NCI-H187 (cell line): ENCODE measurements around the gene FGD4.
"Not testable (repeated sequence)": the region's sequence is repeated elsewhere in the genome, so short reads cannot be mapped to it uniquely, and the experiment has no call there.

Source experiments
- DNase-seq, 2 experiments: peaks; one replicate each; lab custom pipeline; 2025; lab: John Stamatoyannopoulos, UW

FGD4 gene

GRCh38 chr12:32494656-32495055 lies 95.3 kb downstream of the FGD4 start:
- DNase-seq: no peak

GRCh38 chr12:32496946-32497345 lies 97.6 kb downstream of the FGD4 start:
- DNase-seq: no peak

- no peak for DNase-seq
Measured at GRCh38 chr12:32497864-32498263, 98.5 kb downstream of the FGD4 start.

GRCh38 chr12:32499048-32499447 lies 99.7 kb downstream of the FGD4 start:
- DNase-seq: peak; percentile 34 to 54

DNA sequence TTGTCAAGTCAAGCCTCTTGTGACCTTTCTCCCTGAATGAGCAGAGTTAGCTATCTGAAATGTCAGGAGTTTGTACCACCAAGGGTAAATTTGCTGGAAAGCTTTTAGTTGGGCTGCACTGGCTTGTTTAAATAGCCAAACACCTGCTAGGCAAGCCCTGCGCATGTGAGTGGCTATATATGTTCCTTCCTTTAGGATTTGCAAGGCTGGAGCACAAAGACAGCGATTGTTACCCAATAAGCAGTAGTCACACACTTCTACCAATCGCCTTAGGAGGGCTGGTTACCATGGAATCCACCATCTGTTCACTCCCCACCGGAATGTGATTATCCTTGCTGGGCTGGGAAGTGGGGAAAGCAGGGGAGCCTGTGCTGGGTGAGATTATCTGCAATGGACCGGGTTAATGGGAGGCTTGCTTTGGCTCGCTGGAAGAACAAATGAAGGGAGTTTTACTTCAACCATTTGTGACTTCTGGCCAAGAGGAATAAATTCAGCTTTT lies 102.5 kb downstream of the FGD4 start:
- DNase-seq: peak; percentile 70 to 84

- no peak for DNase-seq
Measured at GRCh38 chr12:32502693-32503502, 103.5 kb downstream of the FGD4 start.

GRCh38 chr12:32503730-32504129 lies 104.4 kb downstream of the FGD4 start:
- no peak for DNase-seq

DNA sequence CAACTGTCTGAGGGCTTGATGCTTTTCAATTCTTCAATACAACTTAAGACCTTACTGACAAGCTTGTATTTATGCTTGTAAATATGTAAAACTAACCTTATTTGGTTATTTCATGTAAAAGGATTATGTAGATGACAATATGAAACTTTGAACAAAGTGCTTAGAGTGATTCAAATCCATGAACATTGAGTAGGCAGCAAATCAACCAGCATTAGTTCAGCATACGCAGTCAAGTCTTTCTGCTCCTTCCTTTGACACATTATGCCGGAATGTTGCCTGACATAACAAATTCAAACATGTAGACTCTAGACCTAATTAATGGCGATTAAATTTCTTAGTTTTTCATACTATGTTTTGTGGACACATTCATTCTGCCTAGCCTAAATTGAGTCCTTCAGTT lies 105.2 kb downstream of the FGD4 start:
- DNase-seq: no peak

DNA sequence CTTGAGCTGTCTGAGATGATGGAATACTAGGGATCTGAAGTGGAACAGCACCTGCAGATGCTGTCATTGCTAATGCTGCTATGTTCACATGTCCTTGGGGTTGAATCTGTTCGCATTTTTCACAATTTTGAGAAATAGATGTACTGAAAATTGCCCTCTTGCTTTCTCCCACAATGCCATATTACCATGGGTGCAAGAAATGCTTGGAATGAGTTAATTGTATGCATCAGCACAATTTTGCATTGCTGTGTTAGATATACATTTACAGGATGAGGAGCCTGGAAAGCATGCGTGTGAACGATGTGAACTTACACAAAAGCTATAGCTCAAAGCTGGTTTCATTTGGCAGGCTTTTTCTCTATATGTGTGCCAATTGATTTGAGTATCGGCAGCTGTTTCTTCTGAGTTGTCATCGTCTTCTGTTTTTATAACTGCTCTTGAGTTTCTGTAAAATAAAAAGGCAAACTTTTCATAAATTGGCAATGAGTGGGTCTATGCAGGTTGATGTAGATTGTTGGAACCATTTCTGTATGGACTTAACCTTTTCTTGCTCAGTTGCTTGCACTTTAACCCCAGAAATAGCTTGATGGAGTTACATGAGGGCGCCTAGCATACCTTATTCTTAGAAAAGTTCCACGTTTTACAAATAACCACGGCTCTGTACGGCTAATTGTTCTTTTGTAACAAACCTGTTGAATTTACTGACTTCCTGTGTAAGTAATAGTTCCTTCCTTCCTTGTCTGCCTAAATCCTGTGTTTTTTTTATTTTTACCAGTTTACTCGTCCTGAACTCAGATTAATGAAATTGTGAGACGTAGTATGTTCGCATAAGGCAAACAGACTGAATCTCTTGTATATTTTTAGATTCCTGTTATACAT lies 105.9 kb downstream of the FGD4 start:
- DNase-seq: peak in 1 of 2 experiments; percentile 60

DNA sequence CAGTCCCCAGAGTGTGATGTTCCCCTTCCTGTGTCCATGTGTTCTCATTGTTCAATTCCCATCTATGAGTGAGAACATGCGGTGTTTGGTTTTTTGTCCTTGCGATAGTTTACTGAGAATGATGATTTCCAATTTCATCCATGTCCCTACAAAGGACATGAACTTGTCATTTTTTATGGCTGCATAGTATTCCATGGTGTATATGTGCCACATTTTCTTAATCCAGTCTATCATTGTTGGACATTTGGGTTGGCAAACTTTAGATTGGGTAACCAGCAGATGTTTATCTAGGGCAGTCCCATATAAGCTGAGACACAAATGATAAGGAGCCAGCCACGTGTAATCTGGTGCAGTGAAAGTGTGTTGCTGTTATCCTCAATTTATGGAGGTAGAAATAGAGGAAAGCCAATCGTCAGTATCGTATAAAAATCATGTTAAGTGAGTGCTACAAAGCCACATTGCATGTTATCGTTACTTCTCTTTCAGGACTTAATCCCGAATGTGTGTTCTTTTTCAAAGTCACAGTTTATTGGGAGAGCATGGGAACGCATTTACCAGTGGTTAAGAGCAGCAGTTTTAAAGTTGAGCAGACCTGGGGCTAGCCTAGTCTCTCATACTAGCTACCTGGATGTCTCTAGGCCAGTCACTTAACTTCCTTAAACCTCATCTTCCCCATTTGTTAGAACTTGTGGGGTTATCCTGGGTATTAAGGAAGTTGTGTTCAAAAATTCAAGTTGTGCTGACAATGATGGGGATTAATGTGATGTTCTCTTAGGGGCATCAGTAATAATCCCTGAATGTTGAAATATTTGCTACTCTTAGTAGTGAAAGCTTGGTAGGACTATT lies 108.0 kb downstream of the FGD4 start:
- not testable (repeated sequence) for DNase-seq

DNA sequence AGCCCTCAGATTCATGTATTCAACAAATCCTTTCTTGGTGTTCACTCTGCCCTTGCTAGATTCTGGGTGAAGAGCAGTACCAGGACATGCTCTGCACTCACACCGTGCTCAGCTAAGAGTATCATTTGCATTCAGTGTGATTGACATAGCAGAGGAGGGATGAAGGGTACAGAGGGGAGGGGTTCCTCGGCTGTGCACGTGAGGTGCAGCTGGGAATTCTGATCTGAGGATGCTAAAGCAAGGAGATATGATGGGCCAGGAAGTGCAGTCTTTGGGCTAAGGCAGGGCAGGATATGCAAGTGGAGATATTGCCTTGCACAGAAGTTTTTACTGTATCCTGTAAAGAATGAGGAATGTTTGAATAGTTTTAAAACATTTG lies 108.6 kb downstream of the FGD4 start:
- no peak for DNase-seq

- DNase-seq: no peak
Measured at GRCh38 chr12:32508626-32509025, 109.3 kb downstream of the FGD4 start.

DNA sequence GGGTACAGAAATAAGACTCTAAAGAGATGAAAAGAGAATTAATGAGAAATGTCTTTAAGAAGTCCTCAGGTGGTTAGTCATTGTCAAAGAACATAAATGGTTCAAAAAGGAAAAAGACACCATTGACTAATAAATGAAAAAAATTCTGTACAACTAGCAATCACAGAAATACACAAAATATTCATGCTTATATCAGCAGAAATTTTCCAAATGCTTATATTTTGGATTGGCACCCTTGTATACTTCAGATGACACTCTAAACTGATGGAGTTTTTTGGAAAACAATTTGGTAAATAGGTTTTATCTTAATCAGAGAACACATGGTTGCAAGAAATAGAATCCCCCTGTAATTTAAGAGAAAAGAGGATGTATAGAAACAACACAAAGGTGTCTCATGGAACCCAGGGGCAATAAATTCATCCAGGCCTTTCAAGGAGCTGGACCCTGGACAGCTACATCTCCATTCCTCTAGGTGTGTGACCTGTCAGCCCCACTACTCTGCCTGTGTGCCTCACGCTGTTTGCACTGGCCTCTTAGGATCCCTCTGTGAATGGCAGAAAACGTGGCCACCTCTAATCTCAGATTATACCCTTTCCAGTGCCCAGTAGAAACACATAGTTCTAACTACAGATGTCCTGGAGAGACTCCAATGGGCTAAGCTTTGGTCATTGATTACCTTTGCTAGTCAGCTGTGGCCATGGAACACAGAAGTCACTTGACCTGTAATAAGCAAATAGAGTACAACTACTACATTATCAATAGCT lies 110.2 kb downstream of the FGD4 start:
- no peak for DNase-seq

DNA sequence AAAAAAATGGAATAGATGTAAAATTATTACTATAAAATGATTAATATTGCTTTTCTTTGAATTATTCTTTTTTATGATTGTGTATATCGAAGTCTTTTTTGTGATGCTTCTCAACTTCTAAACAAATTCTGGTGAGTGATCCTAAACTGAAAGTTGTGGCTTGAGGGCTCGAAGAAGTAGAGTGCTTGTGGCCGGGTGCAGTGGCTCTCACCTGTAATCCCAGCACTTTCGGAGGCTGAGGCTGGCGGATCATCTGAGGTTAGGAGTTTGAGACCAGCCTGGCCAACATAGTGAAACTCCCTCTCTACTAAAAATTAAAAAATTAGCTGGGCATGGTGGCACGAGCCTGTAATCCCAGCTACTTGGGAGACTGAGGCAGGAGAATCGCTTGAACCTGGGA lies 112.6 kb downstream of the FGD4 start:
- not testable (repeated sequence) for DNase-seq

- no peak for DNase-seq
Measured at GRCh38 chr12:32512379-32512778, 113.0 kb downstream of the FGD4 start.

GRCh38 chr12:32512910-32513309 lies 113.6 kb downstream of the FGD4 start:
- no peak for DNase-seq

- no peak for DNase-seq
Measured at GRCh38 chr12:32515137-32515873, 115.9 kb downstream of the FGD4 start.

DNA sequence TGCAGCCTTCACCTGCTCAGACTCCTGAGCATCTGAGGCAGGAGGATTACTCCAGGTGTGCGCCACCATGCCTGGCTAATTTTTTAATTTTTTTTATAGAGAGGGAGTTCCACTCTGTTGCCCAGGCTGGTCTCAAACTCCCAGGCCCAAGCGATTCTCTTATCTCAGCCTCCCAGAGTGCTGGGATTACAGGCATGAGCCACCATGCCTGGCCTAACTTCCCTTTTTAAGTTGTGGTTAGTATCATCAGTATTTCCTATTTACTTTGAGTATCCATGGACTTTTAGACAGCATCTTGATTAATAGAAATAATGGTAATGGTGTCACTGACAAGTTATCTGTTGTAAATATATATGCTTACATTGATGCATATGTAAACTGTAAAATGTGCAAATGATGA lies 116.9 kb downstream of the FGD4 start:
- no peak for DNase-seq

DNA sequence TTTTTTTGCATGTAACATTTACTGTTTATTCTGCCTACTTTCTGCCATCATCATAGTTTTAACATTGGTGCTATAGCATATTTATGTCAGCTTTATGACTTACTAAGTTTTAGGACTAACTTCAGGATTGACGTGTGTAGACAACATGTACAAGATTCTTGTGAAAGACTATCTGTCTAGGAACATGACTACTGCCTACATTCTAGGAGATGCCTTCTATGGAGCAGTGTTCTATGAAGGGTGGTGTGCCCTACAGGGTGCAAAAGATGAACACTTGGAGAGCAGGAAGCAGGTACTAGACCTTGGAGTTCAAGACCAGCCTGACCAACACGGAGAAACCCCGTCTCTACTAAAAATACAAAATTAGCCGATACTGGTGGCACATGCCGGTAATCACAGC lies 118.6 kb downstream of the FGD4 start:
- DNase-seq: no peak

- no peak for DNase-seq
Measured at GRCh38 chr12:32519047-32519446, 119.7 kb downstream of the FGD4 start.
